Colonic mucosa (tissue), 4 donors: ENCODE results near the gene POU2F2. TPM values are rescaled to one million over a fixed set of nuclear protein-coding genes. Genes with fewer than 3 reads are reported as not detected.

Experiments used
- DNase-seq: peaks from one replicate; pipeline ENCODE4 v3.0.0-alpha.2; 2020
- H3K27ac ChIP-seq: fragments of 200-600 bp; one replicate; pipeline ENCODE4 v1.8.0; 2021
- H3K27me3 ChIP-seq: fragments of 200-600 bp; one replicate; pipeline ENCODE4 v1.8.0; 2021
- H3K36me3 ChIP-seq: fragments of 200-600 bp; one replicate; pipeline ENCODE4 v1.8.0; 2021
- H3K4me1 ChIP-seq: fragments of 200-600 bp; one replicate; pipeline ENCODE4 v1.8.0; 2021; ENCODE audit warnings: mild to moderate bottlenecking
- H3K4me3 ChIP-seq: fragments of 200-600 bp; one replicate; pipeline ENCODE4 v1.8.0; 2021
- H3K9ac ChIP-seq, 2 donors: one replicate each; pipeline ENCODE4 v1.7.0; 2013; ENCODE audit warnings: control low read depth in 2 of 2, low read depth in 2 of 2, low read length in 2 of 2
- H3K9me3 ChIP-seq: fragments of 200-600 bp; one replicate; pipeline ENCODE4 v1.8.0; 2021
- CTCF ChIP-seq: fragments of 200-600 bp; IDR thresholded peaks from one replicate; pipeline ENCODE4 v1.8.0; 2022; ENCODE audit warnings: antibody characterized with exemption, mild to moderate bottlenecking
- intact Hi-C: fragments of 100-400 bp; cut with DNase I; formaldehyde crosslinking; loops from one replicate; pipeline ENCODE4 v1.14.1; 2022
- total RNA-seq, 2 donors: library from RNA; stranded (reverse); fragmentation: NEBNext Ultra II Directional in 1 of 2; extraction: Animal tissue kit (Norgen Biotek cat#: 25700) in 1 of 2; gene quantifications; one replicate each; pipeline ENCODE4 v1.2.1, GENCODE V29; 2021
- donor health status: healthy.
- donor health status: DM: no; HTN: no; CAD: no.
- donor health status: DM: no; HTN: no; CAD: no.

The POU2F2 gene
- total RNA-seq, 2 donors from 2014 or later = 2.1 to 4.0 TPM

GRCh38 chr19:42098781-42099180 lies 33.5 kb downstream of the POU2F2 start:
- Histone ChIP-seq H3K27ac (no peak overlapping the region), H3K9ac (no peak overlapping the region), H3K4me3 (no peak overlapping the region), H3K36me3 (no peaks in the 10 kb centered on the region), H3K4me1 (no peaks in the 10 kb centered on the region), H3K9me3 (no peaks in the 10 kb centered on the region), H3K27me3 (no peaks in the 10 kb centered on the region)
- no peak for TF ChIP-seq CTCF
- intact Hi-C loops = no loop called here
- DNase-seq = no peak

- DNase-seq = no peak
- Histone ChIP-seq H3K4me3 (no peak overlapping the region), H3K9me3 (no peaks in the 10 kb centered on the region), H3K4me1 (no peaks in the 10 kb centered on the region), H3K36me3 (no peaks in the 10 kb centered on the region), H3K9ac (no peak overlapping the region), H3K27me3 (no peaks in the 10 kb centered on the region), H3K27ac (no peak overlapping the region)
- no peak for TF ChIP-seq CTCF
- intact Hi-C loops = no loop called here
Measured at GRCh38 chr19:42097461-42097860, 34.8 kb downstream of the POU2F2 start.

GRCh38 chr19:42096255-42096837 lies 35.9 kb downstream of the POU2F2 start:
- H3K27me3 ChIP-seq = no peaks in the 10 kb centered on the region
- no peak overlapping the region for H3K9ac ChIP-seq
- H3K36me3 ChIP-seq = no peaks in the 10 kb centered on the region
- no peak overlapping the region for H3K4me3 ChIP-seq
- no peak overlapping the region for H3K27ac ChIP-seq
- DNase-seq = no peak
- intact Hi-C loops = no loop called here
- TF ChIP-seq CTCF = no peak
- no peaks in the 10 kb centered on the region for H3K9me3 ChIP-seq
- H3K4me1 ChIP-seq = peaks cover 7% of the 10 kb centered on the region

GRCh38 chr19:42095814-42096230 lies 36.4 kb downstream of the POU2F2 start:
- intact Hi-C loops = no loop called here
- no peak overlapping the region for H3K4me3 ChIP-seq
- TF ChIP-seq CTCF = no peak
- DNase-seq = no peak
- no peaks in the 10 kb centered on the region for H3K36me3 ChIP-seq
- H3K27me3 ChIP-seq = no peaks in the 10 kb centered on the region
- H3K4me1 ChIP-seq = peaks cover 8% of the 10 kb centered on the region
- no peak overlapping the region for H3K9ac ChIP-seq
- no peak overlapping the region for H3K27ac ChIP-seq
- no peaks in the 10 kb centered on the region for H3K9me3 ChIP-seq

GRCh38 chr19:42095142-42095813 lies 37.0 kb downstream of the POU2F2 start:
- Histone ChIP-seq H3K27ac (no peak overlapping the region), H3K4me3 (no peak overlapping the region), H3K27me3 (no peaks in the 10 kb centered on the region), H3K36me3 (no peaks in the 10 kb centered on the region), H3K9me3 (no peaks in the 10 kb centered on the region), H3K9ac (no peak overlapping the region), H3K4me1 (peaks cover 8% of the 10 kb centered on the region)
- no peak for DNase-seq
- intact Hi-C loops = no loop called here
- TF ChIP-seq CTCF = no peak
